HL-60 (cell line): ENCODE measurements around the gene NBL1.
A peak's percentile ranks its signal among the peaks of the same experiment; 100 is the strongest.

ENCODE experiments used
- DNase-seq, 2 experiments: peaks; one replicate each; pipeline ENCODE4 v3.0.0-alpha.2; 2010 to 2020; ENCODE audit warnings: low read depth in 1 of 2, low spot score in 1 of 2
- H3K27ac ChIP-seq: fragments of 250-450 bp; sonication (Bioruptor Pico); replicated peaks from 2 replicates; pipeline ENCODE4 v1.5.1; 2020; ENCODE audit warnings: mild to moderate bottlenecking, moderate library complexity
- H3K27me3 ChIP-seq: fragments of 250-450 bp; sonication (Bioruptor Pico); 2 replicates; pipeline ENCODE4 v1.5.1; 2021; ENCODE audit warnings: mild to moderate bottlenecking, moderate library complexity; ENCODE audit not compliant: insufficient read depth, poor library complexity, severe bottlenecking
- H3K4me3 ChIP-seq: replicated peaks from 2 replicates; pipeline ENCODE4 v1.5.1; 2011; ENCODE audit warnings: mild to moderate bottlenecking, control low read depth, low read length; ENCODE audit not compliant: insufficient read depth
- GABPA ChIP-seq: IDR thresholded peaks from 2 replicates; pipeline ENCODE4 v1.6.1; 2012; ENCODE audit warnings: low read depth
- POLR2AphosphoS5 ChIP-seq: IDR thresholded peaks from 2 replicates; pipeline ENCODE4 v1.6.1; 2012; ENCODE audit warnings: low read depth
- SPI1 ChIP-seq: IDR thresholded peaks from 2 replicates; pipeline ENCODE4 v1.6.1; 2012; ENCODE audit warnings: low read depth, mild to moderate bottlenecking, borderline replicate concordance
- TF ChIP-seq, protein P1 (sequence below): IDR thresholded peaks from one replicate; pipeline ENCODE4 v1.5.1; 2011; ENCODE audit warnings: low read length, control low read depth, inconsistent platforms; ENCODE audit not compliant: insufficient read depth
- TF ChIP-seq, protein P2 (sequence below): IDR thresholded peaks from 2 replicates; pipeline ENCODE4 v1.6.1; 2012; ENCODE audit warnings: low read depth; ENCODE audit not compliant: insufficient replicate concordance

Gene NBL1

DNA sequence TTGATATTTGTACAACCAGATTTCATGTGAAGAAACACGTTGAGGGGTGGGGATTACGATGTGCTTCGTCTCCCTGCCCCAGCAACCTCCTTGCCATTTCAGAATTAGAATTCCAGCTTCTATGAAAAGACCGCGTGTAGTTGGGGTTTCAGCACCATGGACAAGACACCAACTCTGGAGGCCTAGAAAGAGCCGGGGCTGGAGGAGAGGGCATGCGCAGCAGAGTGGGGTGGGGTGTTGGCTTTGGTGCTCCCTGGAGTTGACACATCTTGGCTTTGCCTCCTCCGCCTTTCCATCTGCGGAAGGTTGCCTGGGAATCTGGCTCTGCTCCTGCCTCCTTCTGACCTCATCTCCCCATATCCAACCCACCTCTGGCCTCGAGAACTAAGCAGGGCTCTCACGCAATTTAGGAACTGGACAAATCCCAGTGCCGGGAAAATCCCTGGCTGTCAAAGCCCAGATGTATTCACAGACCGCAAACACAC, 32.4 kb downstream of the NBL1 start:
- H3K27ac ChIP-seq, result no peak overlapping the region
- no peak for DNase-seq

DNA sequence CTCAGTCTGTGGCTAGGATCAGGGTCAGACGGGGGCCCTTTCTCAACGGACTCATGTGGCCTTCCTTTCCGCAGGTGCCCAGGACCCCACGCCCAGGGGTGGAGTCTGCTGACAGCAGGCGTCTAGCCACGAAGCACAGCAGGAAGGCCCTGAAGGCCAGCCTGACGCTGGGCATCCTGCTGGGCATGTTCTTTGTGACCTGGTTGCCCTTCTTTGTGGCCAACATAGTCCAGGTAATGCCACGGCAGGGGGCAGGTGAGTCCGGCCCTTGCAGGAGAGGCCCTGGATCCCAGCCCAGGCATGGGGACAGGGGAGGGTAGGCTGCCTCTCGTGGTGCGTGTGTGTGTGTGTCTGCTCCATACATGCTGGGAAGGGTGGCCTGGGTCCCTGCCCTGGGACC, 34.4 kb downstream of the NBL1 start:
- H3K27me3 ChIP-seq, result no peaks in the 10 kb centered on the region
- H3K4me3 ChIP-seq, result no peak overlapping the region
- H3K27ac ChIP-seq, result no peak overlapping the region
- TF ChIP-seq SPI1 (no peak), POLR2AphosphoS5 (no peak), GABPA (no peak)
- TF ChIP-seq, protein P1, sequence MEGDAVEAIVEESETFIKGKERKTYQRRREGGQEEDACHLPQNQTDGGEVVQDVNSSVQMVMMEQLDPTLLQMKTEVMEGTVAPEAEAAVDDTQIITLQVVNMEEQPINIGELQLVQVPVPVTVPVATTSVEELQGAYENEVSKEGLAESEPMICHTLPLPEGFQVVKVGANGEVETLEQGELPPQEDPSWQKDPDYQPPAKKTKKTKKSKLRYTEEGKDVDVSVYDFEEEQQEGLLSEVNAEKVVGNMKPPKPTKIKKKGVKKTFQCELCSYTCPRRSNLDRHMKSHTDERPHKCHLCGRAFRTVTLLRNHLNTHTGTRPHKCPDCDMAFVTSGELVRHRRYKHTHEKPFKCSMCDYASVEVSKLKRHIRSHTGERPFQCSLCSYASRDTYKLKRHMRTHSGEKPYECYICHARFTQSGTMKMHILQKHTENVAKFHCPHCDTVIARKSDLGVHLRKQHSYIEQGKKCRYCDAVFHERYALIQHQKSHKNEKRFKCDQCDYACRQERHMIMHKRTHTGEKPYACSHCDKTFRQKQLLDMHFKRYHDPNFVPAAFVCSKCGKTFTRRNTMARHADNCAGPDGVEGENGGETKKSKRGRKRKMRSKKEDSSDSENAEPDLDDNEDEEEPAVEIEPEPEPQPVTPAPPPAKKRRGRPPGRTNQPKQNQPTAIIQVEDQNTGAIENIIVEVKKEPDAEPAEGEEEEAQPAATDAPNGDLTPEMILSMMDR, result no peak
- TF ChIP-seq, protein P2, sequence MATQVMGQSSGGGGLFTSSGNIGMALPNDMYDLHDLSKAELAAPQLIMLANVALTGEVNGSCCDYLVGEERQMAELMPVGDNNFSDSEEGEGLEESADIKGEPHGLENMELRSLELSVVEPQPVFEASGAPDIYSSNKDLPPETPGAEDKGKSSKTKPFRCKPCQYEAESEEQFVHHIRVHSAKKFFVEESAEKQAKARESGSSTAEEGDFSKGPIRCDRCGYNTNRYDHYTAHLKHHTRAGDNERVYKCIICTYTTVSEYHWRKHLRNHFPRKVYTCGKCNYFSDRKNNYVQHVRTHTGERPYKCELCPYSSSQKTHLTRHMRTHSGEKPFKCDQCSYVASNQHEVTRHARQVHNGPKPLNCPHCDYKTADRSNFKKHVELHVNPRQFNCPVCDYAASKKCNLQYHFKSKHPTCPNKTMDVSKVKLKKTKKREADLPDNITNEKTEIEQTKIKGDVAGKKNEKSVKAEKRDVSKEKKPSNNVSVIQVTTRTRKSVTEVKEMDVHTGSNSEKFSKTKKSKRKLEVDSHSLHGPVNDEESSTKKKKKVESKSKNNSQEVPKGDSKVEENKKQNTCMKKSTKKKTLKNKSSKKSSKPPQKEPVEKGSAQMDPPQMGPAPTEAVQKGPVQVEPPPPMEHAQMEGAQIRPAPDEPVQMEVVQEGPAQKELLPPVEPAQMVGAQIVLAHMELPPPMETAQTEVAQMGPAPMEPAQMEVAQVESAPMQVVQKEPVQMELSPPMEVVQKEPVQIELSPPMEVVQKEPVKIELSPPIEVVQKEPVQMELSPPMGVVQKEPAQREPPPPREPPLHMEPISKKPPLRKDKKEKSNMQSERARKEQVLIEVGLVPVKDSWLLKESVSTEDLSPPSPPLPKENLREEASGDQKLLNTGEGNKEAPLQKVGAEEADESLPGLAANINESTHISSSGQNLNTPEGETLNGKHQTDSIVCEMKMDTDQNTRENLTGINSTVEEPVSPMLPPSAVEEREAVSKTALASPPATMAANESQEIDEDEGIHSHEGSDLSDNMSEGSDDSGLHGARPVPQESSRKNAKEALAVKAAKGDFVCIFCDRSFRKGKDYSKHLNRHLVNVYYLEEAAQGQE, result no peak
- no peak for DNase-seq

More for the DNA sequence above, 32.4 kb downstream of the NBL1 start:
- no peak for TF ChIP-seq GABPA
- no peak for TF ChIP-seq POLR2AphosphoS5
- no peak for TF ChIP-seq SPI1
- TF ChIP-seq, protein P2, result peak; percentile 96
- TF ChIP-seq, protein P1, result no peak
- Histone ChIP-seq H3K4me3 (no peak overlapping the region), H3K27me3 (no peaks in the 10 kb centered on the region)

DNA sequence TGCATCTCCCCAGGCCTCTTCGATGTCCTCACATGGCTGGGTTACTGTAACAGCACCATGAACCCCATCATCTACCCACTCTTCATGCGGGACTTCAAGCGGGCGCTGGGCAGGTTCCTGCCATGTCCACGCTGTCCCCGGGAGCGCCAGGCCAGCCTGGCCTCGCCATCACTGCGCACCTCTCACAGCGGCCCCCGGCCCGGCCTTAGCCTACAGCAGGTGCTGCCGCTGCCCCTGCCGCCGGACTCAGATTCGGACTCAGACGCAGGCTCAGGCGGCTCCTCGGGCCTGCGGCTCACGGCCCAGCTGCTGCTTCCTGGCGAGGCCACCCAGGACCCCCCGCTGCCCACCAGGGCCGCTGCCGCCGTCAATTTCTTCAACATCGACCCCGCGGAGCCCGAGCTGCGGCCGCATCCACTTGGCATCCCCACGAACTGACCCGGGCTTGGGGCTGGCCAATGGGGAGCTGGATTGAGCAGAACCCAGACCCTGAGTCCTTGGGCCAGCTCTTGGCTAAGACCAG, 34.9 kb downstream of the NBL1 start:
- no peaks in the 10 kb centered on the region for H3K27me3 ChIP-seq
- no peak overlapping the region for H3K4me3 ChIP-seq
- TF ChIP-seq POLR2AphosphoS5, result no peak
- no peak overlapping the region for H3K27ac ChIP-seq
- DNase-seq, result no peak

DNA sequence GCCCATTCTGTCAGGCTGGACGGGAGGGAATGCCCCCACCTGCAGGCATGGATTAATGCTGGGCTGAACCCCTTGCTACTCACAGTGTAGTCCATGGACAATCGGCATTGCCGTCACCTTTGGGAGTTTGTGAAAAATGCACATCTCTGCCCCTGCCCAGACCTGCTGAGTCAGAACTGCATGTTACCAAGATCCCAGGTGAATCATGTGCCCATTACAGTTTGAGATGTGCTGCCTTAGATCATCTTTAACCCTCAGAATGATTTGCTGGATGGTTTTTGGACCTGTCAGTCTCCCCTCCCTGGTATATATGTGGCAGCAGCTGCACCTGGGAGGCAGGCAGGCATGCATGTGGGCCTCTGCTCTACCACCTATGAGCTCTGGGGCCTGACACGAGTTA, 35.6 kb downstream of the NBL1 start:
- Histone ChIP-seq H3K27me3 (no peaks in the 10 kb centered on the region), H3K4me3 (no peak overlapping the region), H3K27ac (no peak overlapping the region)
- DNase-seq, result no peak
- TF ChIP-seq, protein P1, result no peak
- TF ChIP-seq, protein P2, result no peak
- TF ChIP-seq SPI1 (no peak), POLR2AphosphoS5 (no peak), GABPA (no peak)
